HepG2 (cell line): Measurements from ENCODE around the gene ZNF547. TPM values are rescaled to one million over a fixed set of nuclear protein-coding genes. Genes with fewer than 3 reads are reported as not detected.
A peak's percentile ranks its signal among the peaks of the same experiment; 100 is the strongest.

Source experiments
- ATF7 ChIP-seq, 2 experiments: fragments of 450-650 bp in 1 of 2; sonication (generic) in 1 of 2; formaldehyde crosslinking in 1 of 2; IDR thresholded peaks; 2 replicates each; pipeline versions ENCODE4 v1.4.0 to v1.6.1; 2016 to 2020; ENCODE audit warnings: antibody characterized with exemption in 1 of 2, mild to moderate bottlenecking in 1 of 2, missing genetic modification reagents in 1 of 2
- ELF1 ChIP-seq: sonication (generic); formaldehyde crosslinking; IDR thresholded peaks from 2 replicates; pipeline ENCODE4 v1.4.0; 2020; ENCODE audit warnings: missing genetic modification reagents
- ESRRA ChIP-seq: sonication (generic); formaldehyde crosslinking; IDR thresholded peaks from 2 replicates; pipeline ENCODE4 v1.5.1; 2020; ENCODE audit warnings: mild to moderate bottlenecking, low read depth, missing genetic modification reagents
- KDM1A ChIP-seq: IDR thresholded peaks from 2 replicates; pipeline ENCODE4 v1.6.1; 2016; ENCODE audit warnings: missing compliant biosample characterization
- PITX1 ChIP-seq: sonication (generic); formaldehyde crosslinking; IDR thresholded peaks from 2 replicates; pipeline ENCODE4 v1.5.1; 2020; ENCODE audit warnings: mild to moderate bottlenecking, missing genetic modification reagents
- RBM39 ChIP-seq: fragments of 200-400 bp; formaldehyde crosslinking; IDR thresholded peaks from one replicate; pipeline ENCODE4 v1.6.1; 2018; ENCODE audit warnings: antibody characterized with exemption, mild to moderate bottlenecking, low read depth, low read length; ENCODE audit not compliant: poor library complexity, severe bottlenecking
- TBX3 ChIP-seq: fragments of 450-650 bp; IDR thresholded peaks from 2 replicates; pipeline ENCODE4 v1.6.1; 2017; ENCODE audit warnings: antibody characterized with exemption, mild to moderate bottlenecking, inconsistent platforms, borderline replicate concordance
- ZFP36L2 ChIP-seq: sonication (generic); formaldehyde crosslinking; IDR thresholded peaks from 2 replicates; pipeline ENCODE4 v1.4.0; 2020; ENCODE audit warnings: missing genetic modification reagents
- ZMYM4 ChIP-seq: sonication (generic); formaldehyde crosslinking; IDR thresholded peaks from 2 replicates; pipeline ENCODE4 v1.8.1; 2023; ENCODE audit warnings: mild to moderate bottlenecking, missing genetic modification reagents
- ZNF205 ChIP-seq: IDR thresholded peaks from 2 replicates; pipeline ENCODE4 v1.6.1; 2018; ENCODE audit warnings: missing biosample characterization, missing genetic modification reagents
- ZNF350 ChIP-seq: sonication (generic); formaldehyde crosslinking; IDR thresholded peaks from 2 replicates; pipeline ENCODE4 v1.4.0; 2020; ENCODE audit warnings: mild to moderate bottlenecking, low read depth, missing genetic modification reagents, borderline replicate concordance
- ZNF557 ChIP-seq: sonication (generic); formaldehyde crosslinking; IDR thresholded peaks from 2 replicates; pipeline ENCODE4 v1.4.0; 2020; ENCODE audit warnings: missing genetic modification reagents
- ZNF678 ChIP-seq: sonication (generic); formaldehyde crosslinking; IDR thresholded peaks from 2 replicates; pipeline ENCODE4 v1.4.0; 2020; ENCODE audit warnings: mild to moderate bottlenecking, missing genetic modification reagents
- ZNF773 ChIP-seq: sonication (generic); formaldehyde crosslinking; IDR thresholded peaks from 2 replicates; pipeline ENCODE4 v1.4.0; 2020; ENCODE audit warnings: missing genetic modification reagents, borderline replicate concordance
- ZNF891 ChIP-seq: sonication (generic); formaldehyde crosslinking; IDR thresholded peaks from 2 replicates; pipeline ENCODE4 v1.5.0; 2020; ENCODE audit warnings: mild to moderate bottlenecking, missing genetic modification reagents
- ZSCAN25 ChIP-seq: sonication (generic); formaldehyde crosslinking; IDR thresholded peaks from 2 replicates; pipeline ENCODE4 v1.8.0; 2022; ENCODE audit warnings: mild to moderate bottlenecking, missing genetic modification reagents
- polyA plus RNA-seq, 8 experiments: library from polyadenylated mRNA; depleted of rRNA in 3 of 8; stranded (reverse) in 7 of 8; unstranded in 1 of 8; fragments of >200 nt; fragmentation: Illumina TruSeq in 4 of 8; extraction: Trizol in 4 of 8; gene quantifications; 2 replicates each; pipeline versions ENCODE4 v1.2.1 to v1.2.3, GENCODE V29; 2011 to 2016; ENCODE audit warnings: low read depth in 4 of 8, missing spikeins in 1 of 8, mixed read lengths in 1 of 8; ENCODE audit not compliant: insufficient read depth in 1 of 8
- total RNA-seq, 5 experiments: library from RNA; depleted of rRNA; stranded (reverse); fragments of >200 nt; fragmentation: Illumina TruSeq; extraction: Trizol; gene quantifications; 2 replicates each; pipeline ENCODE4 v1.2.3, GENCODE V29; 2016; ENCODE audit warnings: low read depth in 1 of 5
- TF ChIP-seq, protein P1 (sequence below), 2 experiments: sonication (generic) in 1 of 2; formaldehyde crosslinking in 1 of 2; IDR thresholded peaks; 2 replicates each; pipeline versions ENCODE4 v1.6.1 to v1.9.0; 2014 to 2022; ENCODE audit warnings: antibody characterized with exemption in 1 of 2, borderline replicate concordance in 1 of 2, inconsistent platforms in 1 of 2, low read depth in 1 of 2, missing genetic modification reagents in 1 of 2
- TF ChIP-seq, protein P2 (sequence below): sonication (generic); formaldehyde crosslinking; IDR thresholded peaks from 2 replicates; pipeline ENCODE4 v1.8.1; 2022; ENCODE audit warnings: mild to moderate bottlenecking, missing genetic modification reagents
- TF ChIP-seq, protein P3 (sequence below): sonication (generic); formaldehyde crosslinking; IDR thresholded peaks from 2 replicates; pipeline ENCODE4 v1.8.0; 2022; ENCODE audit warnings: missing genetic modification reagents, mild to moderate bottlenecking, borderline replicate concordance

The ZNF547 gene
- total and polyA plus RNA-seq, 2 of the 13 experiments (the other 11 are each of a cell fraction or from before 2014, with no cell fraction given): 2.0 to 2.6 TPM

DNA sequence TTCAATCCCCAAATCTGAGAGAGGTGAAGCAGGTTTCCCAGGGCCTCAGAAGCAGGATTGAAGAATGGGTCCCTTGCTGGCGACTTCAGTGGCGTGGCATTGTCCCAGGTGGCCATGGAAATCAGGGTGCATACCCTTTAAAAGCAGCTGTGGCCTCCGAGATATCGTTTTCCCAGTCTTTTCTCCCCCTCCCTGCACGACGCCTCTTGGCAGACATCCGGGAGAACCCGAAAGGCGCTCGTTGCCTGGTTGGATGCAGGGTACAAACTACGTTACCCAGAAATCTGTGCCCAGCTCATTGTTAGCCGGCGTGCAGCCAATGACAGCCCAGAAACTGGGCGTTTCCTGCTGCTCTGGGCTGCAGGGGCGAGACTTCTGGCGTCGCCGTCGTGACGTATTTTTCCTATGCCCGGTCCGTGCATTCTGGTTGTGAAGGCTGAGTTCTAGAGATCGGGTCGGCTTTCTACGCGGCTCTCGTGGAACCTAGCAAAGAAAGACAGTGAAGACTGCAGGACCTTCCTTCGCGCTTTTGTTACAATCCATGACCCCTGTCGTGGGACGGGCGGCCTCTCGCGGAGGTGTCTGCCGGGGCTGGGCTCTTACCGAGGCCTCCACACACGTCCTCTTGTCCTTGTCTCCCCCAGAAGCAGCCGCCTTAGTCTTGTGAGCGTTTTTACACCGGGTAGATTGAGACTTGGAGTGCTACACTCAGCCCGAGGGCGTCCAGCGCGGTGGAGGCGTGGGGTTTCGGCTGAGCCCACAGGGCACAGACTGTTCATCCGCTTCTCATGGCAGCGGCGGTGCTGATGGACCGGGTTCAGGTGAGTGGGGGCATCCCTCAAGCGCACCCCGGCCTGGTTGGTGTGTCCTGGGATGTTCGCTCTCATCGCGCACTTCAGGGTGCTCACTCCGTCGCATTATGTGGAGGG is 12.2 kb upstream of the ZNF547 start, which contains the start of gene ZNF304 (continued):
- TF ChIP-seq, protein P1, sequence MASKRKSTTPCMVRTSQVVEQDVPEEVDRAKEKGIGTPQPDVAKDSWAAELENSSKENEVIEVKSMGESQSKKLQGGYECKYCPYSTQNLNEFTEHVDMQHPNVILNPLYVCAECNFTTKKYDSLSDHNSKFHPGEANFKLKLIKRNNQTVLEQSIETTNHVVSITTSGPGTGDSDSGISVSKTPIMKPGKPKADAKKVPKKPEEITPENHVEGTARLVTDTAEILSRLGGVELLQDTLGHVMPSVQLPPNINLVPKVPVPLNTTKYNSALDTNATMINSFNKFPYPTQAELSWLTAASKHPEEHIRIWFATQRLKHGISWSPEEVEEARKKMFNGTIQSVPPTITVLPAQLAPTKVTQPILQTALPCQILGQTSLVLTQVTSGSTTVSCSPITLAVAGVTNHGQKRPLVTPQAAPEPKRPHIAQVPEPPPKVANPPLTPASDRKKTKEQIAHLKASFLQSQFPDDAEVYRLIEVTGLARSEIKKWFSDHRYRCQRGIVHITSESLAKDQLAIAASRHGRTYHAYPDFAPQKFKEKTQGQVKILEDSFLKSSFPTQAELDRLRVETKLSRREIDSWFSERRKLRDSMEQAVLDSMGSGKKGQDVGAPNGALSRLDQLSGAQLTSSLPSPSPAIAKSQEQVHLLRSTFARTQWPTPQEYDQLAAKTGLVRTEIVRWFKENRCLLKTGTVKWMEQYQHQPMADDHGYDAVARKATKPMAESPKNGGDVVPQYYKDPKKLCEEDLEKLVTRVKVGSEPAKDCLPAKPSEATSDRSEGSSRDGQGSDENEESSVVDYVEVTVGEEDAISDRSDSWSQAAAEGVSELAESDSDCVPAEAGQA (IDR thresholded peaks at IDR 0.05; ENCODE audit: low read depth): peak; percentile 82
- TF ChIP-seq, protein P1 (CRISPR knock-in tag; IDR thresholded peaks at IDR 0.05; ENCODE audit: borderline replicate concordance): no peak
- TF ChIP-seq ZNF557 (CRISPR knock-in tag) (no peak), PITX1 (CRISPR knock-in tag) (no peak), ELF1 (peak; percentile 87), TBX3 (no peak), ATF7 (IDR thresholded peaks at IDR 0.05) (no peak), ATF7 (CRISPR knock-in tag; IDR thresholded peaks at IDR 0.05) (0 out of 2 replicates have a peak, but pooled peaks have one; percentile 57), ZFP36L2 (no peak), ZNF678 (CRISPR knock-in tag) (no peak), ZSCAN25 (CRISPR knock-in tag) (no peak; the same call in 1 of the 2 replicates), ZNF205 (CRISPR knock-in tag) (no peak), ZMYM4 (0 out of 2 replicates have a peak, but pooled peaks have one; percentile 30), ESRRA (no peak), KDM1A (CRISPR knock-in tag) (no peak), ZNF891 (no peak), ZNF350 (CRISPR knock-in tag) (peak; percentile 56; the same call in 1 of the 2 replicates), ZNF773 (CRISPR knock-in tag) (no peak), RBM39 (peak; percentile 28)
- TF ChIP-seq, protein P2, sequence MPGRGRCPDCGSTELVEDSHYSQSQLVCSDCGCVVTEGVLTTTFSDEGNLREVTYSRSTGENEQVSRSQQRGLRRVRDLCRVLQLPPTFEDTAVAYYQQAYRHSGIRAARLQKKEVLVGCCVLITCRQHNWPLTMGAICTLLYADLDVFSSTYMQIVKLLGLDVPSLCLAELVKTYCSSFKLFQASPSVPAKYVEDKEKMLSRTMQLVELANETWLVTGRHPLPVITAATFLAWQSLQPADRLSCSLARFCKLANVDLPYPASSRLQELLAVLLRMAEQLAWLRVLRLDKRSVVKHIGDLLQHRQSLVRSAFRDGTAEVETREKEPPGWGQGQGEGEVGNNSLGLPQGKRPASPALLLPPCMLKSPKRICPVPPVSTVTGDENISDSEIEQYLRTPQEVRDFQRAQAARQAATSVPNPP: no peak
- TF ChIP-seq, protein P3, sequence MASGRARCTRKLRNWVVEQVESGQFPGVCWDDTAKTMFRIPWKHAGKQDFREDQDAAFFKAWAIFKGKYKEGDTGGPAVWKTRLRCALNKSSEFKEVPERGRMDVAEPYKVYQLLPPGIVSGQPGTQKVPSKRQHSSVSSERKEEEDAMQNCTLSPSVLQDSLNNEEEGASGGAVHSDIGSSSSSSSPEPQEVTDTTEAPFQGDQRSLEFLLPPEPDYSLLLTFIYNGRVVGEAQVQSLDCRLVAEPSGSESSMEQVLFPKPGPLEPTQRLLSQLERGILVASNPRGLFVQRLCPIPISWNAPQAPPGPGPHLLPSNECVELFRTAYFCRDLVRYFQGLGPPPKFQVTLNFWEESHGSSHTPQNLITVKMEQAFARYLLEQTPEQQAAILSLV (CRISPR knock-in tag): peak; percentile 74; the same call in 1 of the 2 replicates
